Pons (tissue), 1 donor: Measurements from ENCODE around the gene ATP6V1C2.

Experiments used
- DNase-seq: peaks from one replicate; pipeline ENCODE4 v3.0.0-alpha.2; 2016; ENCODE audit warnings: low spot score

The ATP6V1C2 gene

DNA sequence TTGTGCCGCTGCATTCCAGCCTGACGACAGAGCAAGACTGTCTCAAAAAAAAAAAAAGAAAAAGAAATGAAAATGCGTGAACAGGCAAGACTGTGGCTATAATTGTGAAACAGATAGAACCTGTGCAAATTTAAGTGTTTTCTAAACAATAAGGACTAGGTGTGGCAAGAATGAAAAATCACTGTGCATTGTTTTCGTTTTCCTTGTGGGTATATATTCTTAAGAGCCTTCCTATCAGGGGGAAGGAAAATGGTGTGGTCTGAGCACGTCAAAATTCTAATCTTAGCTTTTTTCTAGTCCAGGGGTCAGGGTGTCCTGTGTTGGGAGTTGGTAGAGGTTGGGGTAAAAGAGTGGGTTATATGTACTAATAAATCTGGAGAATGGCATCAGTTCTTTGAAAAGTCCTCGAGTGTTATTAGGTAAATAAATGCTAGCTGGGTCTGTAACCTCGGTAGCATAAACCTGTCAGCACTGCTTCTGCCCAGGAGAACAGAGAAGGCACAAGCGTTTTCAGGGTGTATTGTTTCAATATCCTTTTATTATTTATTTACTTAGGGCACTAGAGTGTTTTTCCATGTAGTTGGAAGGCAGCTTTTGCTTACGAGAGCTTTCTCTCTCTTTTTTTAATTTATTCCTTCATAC is 11.6 kb downstream of the ATP6V1C2 start:
- no peak for DNase-seq

DNA sequence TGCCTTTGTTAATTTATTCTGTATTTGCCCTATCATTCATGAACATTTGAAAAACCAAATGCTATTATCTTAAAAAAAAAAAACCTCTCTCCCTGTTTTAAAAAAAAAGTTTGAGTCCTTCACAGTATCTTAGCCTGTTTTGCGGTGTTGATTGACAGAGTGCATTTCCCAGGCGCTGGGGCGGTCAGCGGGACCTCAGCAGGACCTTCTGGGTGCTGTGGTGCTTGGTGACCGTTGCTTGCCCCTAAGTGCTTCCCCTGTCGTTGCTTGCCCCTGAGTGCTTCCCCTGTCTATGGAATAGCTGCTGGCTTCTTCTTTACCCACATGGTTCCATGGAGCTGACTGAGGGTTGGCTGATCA is 12.1 kb downstream of the ATP6V1C2 start:
- no peak for DNase-seq

- no peak for DNase-seq
Observed at GRCh38 chr2:10733980-10734379, 12.6 kb downstream of the ATP6V1C2 start.

- no peak for DNase-seq
Observed at GRCh38 chr2:10738192-10738591, 16.8 kb downstream of the ATP6V1C2 start.

- DNase-seq: no peak
Observed at GRCh38 chr2:10740226-10740625, 18.8 kb downstream of the ATP6V1C2 start.

DNA sequence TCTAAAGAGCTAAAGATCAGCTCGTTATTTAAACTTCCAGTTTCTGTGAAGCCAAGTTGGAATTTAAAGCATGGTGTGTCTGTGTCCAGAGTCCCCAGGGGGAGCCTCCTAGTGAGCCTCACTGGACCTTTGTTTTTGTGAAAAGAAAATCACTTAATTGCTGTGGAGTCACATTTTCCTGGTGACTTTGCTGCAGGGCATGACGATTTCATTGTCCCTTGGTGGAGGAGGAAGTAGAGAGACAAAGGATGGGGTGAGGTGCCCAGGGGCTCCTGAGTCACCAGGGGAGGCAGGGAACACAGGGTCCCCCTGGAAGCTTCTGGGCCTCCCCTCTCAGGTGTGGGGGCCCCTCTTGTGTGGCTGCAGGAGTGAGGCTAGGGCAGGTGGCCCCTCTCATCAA is 19.7 kb downstream of the ATP6V1C2 start:
- no peak for DNase-seq

DNA sequence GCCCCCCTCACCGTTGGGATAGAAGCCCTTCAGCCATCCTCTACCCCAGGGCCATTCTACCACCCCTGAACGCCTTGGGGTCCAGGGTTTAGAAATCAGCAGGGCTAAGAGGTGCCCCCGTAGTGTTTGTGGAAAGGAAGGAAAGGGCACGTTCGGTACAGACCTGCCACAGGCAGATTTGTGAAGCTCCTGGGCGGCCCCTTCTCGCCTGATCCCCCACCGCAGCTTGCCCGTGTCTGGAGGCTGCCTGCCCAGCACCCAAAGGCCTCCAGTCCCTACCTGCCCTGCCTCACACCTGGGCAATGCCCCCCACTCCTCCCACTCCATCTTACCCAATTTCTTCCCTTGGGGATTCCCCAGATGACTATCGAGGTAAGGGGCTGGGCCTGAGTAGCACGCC is 21.2 kb downstream of the ATP6V1C2 start:
- no peak for DNase-seq

- DNase-seq: no peak
Observed at GRCh38 chr2:10750610-10751009, 29.2 kb downstream of the ATP6V1C2 start.

DNA sequence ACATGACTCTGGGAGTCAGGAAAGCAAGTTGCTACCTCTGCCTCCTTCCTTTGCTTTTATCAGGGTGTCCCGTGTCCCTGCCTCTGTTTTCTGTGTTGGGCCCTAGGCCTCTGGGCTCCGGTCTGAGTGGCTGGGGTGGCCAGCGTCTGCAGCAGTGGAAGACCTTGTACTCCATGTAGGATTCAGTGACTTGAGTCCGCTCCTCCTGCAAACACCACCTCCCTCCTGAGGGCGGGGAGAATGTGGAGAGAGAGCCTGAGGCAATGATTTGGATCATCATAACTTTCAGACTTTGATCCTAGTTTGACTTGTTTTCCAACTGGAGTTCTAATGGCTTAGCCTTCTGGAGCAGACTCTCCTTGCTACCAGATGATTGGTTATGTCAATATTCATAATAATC is 30.8 kb downstream of the ATP6V1C2 start:
- DNase-seq: no peak

- DNase-seq: no peak
Observed at GRCh38 chr2:10753156-10753555, 31.7 kb downstream of the ATP6V1C2 start.

DNA sequence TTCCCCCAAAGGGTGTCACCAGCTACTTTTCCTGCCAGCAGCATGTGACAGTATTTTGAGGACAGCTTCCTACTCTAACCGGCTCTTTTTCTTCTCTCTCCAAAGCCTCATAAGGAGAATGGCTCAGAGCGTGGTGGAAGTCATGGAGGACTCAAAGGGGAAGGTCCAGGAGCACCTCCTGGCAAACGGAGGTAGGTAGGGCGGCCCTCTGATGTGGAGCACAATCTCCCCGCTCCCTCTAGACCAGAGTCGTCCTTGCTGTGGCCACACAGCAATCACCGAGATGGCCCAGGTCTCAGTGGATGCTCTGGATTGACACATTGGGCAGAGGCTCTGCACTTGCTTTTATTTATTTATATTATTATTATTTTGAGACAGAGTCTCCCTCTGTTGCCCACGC is 32.4 kb downstream of the ATP6V1C2 start:
- DNase-seq: no peak

DNA sequence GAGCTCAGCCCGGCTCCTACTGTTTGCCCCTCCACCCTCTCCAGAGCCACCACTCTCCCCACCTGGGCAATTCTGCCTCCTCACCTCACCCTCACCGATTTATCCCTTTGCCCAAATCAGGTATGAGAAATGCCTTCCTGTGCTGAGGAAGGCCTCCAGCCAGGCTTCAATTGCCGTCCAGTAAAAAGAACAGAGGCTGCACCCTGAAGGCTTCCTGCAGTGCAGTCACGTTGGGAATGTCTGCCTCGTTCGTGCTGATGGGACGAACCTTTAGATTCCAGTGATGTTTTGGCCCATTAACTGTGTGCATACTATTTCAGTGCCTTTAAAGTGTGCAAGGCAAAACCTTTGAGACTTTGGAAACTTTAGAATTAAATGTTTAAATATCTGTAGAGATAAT is 34.2 kb downstream of the ATP6V1C2 start:
- DNase-seq: no peak

DNA sequence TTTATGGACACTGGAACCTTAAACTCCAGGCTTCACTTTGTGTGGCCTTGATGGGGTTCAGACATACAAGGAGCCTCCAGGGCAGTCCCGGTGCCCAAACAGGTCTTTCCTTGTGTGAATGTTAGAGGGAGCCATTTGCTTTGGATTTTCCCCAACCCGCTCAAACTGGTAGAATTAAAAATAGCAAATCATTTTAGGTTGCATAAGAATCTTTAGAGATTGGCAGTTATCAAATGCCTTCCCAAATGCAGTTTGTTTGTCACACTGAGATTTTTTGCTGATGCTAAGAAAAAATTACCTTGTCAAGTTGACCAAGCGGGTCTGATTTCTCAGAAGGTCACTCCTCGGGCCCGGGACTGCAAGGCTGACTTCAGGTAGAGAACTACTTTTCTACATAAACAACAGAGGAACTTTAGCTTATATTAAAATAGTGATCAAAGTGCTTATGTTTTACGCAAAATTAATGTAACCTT is 36.4 kb downstream of the ATP6V1C2 start:
- DNase-seq: no peak

GRCh38 chr2:10759151-10759714 is 37.8 kb downstream of the ATP6V1C2 start:
- no peak for DNase-seq

GRCh38 chr2:10760794-10761504 is 39.5 kb downstream of the ATP6V1C2 start:
- no peak for DNase-seq

DNA sequence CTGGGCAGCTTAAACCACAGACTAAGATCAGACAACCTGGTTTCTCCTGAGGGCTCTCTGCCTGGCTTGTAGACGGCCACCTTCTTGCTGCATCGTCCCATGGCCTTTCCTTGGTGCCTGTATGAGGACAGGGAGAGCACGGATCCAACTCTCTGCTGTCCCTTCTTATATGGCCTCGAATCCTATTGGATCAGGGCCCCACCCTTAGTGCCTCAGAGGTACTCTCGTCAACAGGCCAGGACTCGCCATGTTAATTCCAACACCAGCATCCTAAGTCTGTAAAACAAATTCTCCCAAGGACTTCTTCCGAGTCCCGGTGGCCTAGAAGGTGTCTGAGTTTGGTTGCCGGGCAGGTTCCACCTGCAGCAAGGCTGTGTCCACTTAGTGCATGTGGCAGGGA is 40.2 kb downstream of the ATP6V1C2 start:
- no peak for DNase-seq

- no peak for DNase-seq
Observed at GRCh38 chr2:10762651-10763460, 41.4 kb downstream of the ATP6V1C2 start.

- no peak for DNase-seq
Observed at GRCh38 chr2:10763461-10763800, 42.0 kb downstream of the ATP6V1C2 start.

DNA sequence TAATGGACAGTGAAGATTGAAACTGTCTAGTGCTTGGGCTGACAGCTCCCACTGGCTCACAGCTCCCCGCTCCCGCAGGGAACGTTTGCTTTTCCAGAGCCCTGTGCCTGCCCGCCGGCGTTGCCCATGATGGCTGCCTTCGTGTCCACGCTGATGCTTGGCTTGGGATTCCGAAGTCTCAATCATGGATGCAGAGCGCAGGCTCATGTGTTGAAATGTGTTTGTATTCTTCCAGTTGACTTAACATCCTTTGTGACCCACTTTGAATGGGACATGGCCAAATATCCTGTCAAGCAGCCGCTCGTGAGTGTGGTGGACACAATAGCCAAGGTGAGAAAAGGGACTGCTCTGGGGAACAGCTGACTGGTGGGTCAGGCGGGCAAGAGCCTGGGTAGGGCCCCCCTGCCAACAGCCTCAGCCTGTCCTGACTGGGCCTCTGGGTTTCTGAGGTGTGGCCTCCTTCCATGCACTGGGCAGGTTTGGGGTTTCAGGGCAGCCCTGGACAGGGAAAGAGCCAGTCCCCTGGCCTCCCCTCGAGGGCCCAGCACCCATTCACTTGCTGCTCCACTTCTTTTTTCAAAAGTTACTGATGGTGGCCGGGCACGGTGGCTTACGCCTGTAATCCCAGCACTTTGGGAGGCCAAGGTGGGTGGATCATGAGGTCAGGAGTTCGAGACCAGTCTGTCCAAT is 42.8 kb downstream of the ATP6V1C2 start:
- no peak for DNase-seq

DNA sequence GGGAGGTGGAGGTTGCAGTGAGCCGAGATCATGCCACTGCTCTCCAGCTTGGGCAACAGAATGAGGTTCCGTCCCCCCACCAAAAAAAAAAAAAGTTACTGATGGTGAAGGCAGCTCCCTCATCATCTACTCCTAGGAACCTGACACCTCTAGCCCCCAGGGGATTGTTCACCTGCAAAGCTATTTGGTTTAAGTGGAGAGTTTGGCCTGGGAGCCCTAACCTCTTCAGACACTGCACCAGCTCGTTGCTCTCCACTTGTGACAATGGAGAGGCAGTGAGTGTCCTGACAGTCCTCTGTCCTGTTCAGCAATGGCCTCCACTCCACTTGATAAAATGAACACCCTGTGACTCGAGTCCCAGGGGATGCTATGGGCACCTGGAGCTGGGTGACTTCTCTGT is 43.5 kb downstream of the ATP6V1C2 start:
- DNase-seq: no peak

- no peak for DNase-seq
Observed at GRCh38 chr2:10765461-10765860, 44.0 kb downstream of the ATP6V1C2 start.

DNA sequence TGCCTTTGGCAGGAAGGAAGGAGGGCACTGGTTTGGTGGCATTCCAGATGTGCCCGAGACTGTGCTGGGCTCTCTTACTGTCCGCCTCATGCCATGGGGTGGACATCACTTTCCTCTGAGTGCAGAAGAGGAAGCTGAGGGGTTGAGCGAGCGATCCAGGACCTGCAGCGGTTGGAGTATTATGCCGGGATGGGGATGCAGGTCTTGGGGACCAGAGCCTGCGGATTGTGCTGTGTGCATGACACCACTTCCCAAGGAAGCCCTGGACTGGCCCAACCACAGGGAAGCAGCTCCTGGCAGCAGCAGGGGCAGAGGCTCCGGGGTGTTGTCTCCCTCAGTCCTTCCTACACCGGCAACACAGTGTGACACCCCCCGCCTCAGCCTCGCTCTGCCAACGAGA is 44.5 kb downstream of the ATP6V1C2 start:
- DNase-seq: no peak
